Erythroblast (primary cell): ENCODE data around the gene CTBP2.

Source experiments
- DNase-seq, 2 experiments: peaks; one replicate each; lab custom pipeline; 2025; lab: John Stamatoyannopoulos, UW
- GATA1 ChIP-seq: IDR thresholded peaks from 2 replicates; pipeline ENCODE4 v1.6.1; 2011; ENCODE audit warnings: low read depth, mild to moderate bottlenecking, control low read depth, low read length, moderate library complexity
- POLR2A ChIP-seq: IDR thresholded peaks from 2 replicates; pipeline ENCODE4 v1.6.1; 2011; ENCODE audit warnings: mild to moderate bottlenecking, low read length

CTBP2 gene

DNA sequence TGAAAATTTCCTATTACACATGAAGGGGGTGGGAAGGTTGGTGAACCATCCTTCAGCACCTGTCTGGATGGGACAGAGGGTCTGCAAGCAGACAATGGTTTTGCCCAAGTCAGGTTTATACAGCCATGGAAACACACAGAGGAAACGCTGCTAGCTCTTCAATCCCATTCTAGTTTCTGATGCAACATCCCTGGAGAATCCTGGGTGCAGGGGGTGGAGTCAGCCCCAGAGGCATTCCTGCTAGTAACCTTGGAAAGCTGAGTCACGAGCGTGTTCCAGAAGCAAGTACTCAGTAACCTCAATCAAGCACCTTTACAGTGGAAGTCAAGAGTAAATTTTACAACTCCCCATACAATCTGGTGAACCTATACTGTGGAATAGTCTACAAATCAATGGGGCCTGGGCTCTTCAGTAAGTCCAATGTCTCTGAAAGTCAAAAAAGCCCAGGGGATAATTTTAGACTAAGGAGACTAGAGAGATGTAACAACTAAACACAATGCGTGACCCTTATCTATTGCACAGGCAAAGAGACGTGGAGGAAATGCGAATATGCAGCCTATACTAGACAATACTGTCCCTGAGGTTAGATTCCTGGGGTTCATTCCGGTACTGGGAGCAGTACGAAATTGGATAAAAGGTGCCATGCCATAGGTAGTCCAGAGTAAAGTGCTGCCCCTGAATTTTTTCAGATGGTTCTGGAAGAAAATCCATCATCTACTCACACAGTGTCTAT is 123.1 kb downstream of the CTBP2 start:
- DNase-seq: no peak
- TF ChIP-seq POLR2A: no peak
- no peak for TF ChIP-seq GATA1

DNA sequence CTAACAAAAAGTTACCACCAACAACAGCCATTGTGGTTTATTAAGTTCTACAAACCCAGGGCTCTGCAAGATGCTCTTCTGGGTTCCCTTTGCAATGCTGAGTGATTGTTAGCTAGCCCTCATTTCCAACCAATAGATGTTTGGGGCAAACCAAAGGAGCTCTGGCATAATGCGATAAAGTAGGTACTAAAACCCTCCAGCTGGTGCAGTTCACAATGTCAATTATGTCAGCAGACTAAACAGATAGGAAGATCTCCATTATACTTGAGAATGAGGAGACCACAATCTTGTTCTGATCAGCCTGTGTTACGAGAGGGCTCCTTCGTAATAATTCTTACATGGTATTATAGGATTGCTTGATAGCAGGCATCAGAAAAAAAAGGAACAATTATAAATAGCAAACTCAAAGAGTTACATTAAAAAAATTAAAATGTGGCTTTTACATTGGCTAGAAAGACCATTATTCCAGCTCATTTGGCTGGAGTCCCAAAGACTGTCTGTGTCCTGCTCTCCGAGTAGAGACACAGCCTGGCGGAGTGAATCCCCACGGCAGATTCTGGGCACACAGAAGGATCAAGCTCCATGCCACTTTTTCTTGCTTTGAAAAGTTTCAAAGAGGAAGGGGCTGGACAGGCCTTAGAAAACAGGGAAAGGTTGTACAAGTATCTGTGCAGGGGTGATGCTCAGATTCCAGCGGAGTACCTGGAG is 124.6 kb downstream of the CTBP2 start:
- DNase-seq: no peak
- no peak for TF ChIP-seq GATA1
- no peak for TF ChIP-seq POLR2A

- no peak for DNase-seq
- TF ChIP-seq GATA1 (no peak), POLR2A (no peak)
Observed at GRCh38 chr10:125035136-125035535, 125.2 kb downstream of the CTBP2 start.

GRCh38 chr10:125034675-125035074 is 125.7 kb downstream of the CTBP2 start:
- TF ChIP-seq GATA1 (no peak), POLR2A (no peak)
- no peak for DNase-seq

DNA sequence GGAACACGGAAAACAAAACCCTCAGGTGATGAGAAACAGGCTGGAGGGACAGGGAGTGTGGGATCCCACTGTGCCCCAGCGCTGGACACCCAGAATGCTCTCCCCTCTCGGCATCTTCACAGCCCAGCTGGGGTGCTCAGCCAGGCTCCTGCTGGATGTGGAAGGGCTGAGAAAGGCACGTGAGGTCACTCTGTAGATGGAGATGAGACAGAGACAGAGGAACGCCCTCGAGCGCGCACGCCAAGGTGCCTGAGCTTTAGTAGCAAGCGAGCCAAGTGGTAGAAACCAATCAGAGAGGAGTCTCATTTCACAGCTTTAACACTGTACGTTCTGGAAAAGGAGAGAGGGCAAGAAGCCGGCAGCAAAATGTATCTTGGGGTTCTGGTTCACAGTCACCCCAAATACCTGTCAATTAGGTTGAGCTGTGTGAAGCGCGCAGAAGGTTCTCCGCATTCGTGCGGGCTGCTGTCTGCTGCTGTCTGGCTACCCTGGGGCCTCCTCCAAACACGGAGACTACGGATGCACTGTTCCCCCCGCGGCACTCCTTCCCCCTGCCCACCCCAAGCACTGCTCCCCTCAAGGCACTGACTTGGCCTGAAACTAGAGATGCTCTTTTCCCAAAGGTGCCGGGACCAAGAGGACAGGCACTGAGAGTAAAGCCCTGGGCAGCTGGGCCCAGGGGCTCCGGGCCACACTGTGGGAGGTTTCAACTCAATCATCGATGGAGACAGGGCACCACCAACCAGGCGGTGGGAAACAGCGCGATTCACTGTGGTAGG is 127.0 kb downstream of the CTBP2 start:
- no peak for TF ChIP-seq GATA1
- no peak for TF ChIP-seq POLR2A
- DNase-seq: no peak

DNA sequence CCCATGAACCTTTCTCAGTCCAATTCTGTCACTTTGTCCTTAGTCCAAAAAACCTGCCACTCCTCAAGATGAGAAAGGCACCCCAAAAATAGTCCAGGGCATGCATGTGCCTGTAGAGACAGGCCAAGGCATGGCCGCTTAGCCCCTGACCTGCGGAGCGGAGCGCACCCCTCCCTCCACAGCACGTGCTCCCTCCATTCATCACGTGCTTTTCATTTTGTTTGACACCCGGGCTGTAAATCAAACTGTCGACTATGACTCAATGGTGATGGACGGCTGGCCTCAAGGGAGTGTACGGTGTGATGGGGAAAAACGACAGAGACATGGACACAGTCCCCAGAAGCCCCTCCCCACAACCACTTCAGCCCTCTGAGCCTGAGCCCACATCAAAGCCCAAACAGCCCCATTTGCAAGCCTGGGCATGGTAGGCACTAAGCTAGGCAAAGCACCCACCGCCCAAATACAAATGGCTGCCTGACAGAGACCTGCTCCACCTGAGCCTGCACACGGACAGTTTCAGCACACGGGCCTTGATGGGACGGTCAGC is 127.8 kb downstream of the CTBP2 start:
- TF ChIP-seq POLR2A (no peak), GATA1 (no peak)
- no peak for DNase-seq

DNA sequence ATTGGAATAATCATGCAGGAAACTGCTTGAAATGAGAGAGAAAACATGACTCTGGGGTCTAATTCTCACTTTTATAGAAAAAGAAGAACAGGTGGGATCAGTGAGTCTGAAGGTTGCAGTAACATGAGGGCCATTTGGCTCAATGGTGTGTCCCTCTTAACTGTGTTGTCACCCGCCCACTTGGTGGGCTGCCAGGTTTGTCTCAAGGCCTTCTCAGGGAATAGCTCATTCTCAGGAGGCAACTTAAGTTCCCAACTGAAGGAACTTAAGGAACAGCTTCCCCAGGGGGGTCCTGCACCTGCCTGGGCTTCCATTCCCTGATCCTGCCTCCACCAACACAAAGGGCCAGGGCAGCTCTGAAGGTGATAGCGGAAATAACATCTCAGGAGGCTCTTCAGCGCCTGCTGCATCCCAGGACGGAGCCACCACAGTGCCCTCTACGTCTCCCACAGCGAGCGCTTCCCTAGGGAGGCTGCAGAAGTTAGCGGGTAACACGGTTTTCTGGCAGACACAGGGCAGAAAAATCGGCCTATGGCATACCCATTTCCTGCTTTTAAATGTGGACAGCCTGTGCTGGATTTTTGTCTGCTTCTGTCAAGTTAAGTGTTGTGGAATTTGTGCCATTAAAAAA is 129.7 kb downstream of the CTBP2 start:
- DNase-seq: peak in 1 of 2 experiments; percentile 16
- TF ChIP-seq GATA1: no peak
- no peak for TF ChIP-seq POLR2A

- TF ChIP-seq GATA1: no peak
- TF ChIP-seq POLR2A: no peak
- no peak for DNase-seq
Observed at GRCh38 chr10:125029584-125030242, 130.7 kb downstream of the CTBP2 start.

DNA sequence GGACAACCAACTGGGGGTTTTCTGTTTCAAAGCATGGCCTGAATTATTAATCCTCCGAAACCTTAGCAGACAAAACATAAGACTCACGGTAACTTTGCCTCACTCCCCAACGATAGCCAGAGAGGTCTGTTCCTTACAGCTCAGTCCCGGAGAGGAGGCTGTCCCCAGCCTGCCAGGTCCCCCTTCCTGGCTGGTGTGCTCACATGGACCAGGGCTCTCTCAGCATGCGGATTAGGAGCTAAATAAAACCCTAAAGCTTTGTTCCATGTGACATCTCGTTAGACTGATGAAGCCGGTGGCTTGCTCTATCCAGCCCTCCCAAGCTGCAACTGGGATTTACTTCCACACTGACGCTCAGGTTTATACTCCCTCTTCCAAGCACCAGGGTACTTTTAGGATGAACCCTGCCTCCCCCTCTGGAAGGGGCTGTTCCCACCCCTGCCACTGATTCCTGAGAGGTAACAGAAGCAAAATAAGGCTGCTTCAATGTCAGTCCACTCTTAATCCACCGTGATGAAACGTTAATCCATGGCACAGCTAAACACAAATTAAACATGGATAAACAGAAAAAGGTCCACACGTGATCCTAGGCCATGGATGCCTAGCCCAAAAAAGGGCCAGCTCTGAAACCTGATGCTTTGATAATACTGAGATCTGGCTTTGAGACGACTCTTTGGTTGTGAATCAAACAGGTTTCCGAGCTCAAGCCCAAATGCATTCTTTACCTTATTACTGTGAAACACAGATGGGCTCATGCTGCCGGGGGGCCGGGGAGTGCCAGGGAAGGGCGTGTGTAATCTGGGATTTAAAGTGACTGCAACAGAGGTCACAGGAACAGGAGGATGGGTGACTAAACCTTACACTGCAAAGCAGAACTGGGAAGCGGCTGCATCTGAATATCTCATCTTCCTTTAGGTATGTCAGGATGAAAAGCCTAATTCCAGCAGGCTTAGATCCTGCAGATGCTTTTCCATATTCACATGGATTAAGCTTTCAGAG is 132.2 kb downstream of the CTBP2 start:
- TF ChIP-seq POLR2A: no peak
- no peak for TF ChIP-seq GATA1

GRCh38 chr10:125026974-125027735 is 133.2 kb downstream of the CTBP2 start:
- no peak for TF ChIP-seq POLR2A
- no peak for TF ChIP-seq GATA1
- no peak for DNase-seq

More for the DNA sequence above, 132.2 kb downstream of the CTBP2 start:
- DNase-seq: no peak
